Endothelial cell of umbilical vein (primary cell): ENCODE data around the gene ARMC3. TPM values are rescaled to one million over a fixed set of nuclear protein-coding genes. Genes with fewer than 3 reads are reported as not detected.

Experiments used
- BruUV-seq: library from RNA; stranded (reverse); fragments of 400-500 nt; replicated peaks from 2 replicates; lab custom pipeline; 2021; lab: Mats Ljungman, UMichigan
- CTCF ChIA-PET: fragments of 300-600, 350-600 bp; sonication (Branson Sonifier 250); formaldehyde crosslinking; loops from one replicate; lab custom pipeline; 2021; ENCODE audit warnings: antibody characterized with exemption, inconsistent platforms; lab: Charles Lee
- POLR2A ChIA-PET: fragments of 300-600, 350-600 bp; sonication (Branson Sonifier 250); formaldehyde crosslinking; loops from one replicate; lab custom pipeline; 2021; ENCODE audit warnings: antibody characterized with exemption, inconsistent platforms; lab: Charles Lee
- DNase-seq: peaks from one replicate; pipeline ENCODE4 v3.0.0-alpha.2; 2011; ENCODE audit warnings: low read depth, low spot score
- FAIRE-seq: peaks from 2 replicates; lab custom pipeline; 2011; peaks lifted over from hg19 to GRCh38; lab: Jason Lieb, UNC
- H2AFZ ChIP-seq: 2 replicates; pipeline ENCODE4 v1.6.0; 2012; ENCODE audit warnings: low read depth, low read length, control low read depth, inconsistent platforms
- H3K27ac ChIP-seq: 2 replicates; pipeline ENCODE4 v1.5.1; 2011; ENCODE audit warnings: low read depth, mild to moderate bottlenecking, control low read depth, low read length, moderate library complexity; ENCODE audit not compliant: insufficient read depth
- H3K27me3 ChIP-seq, 2 experiments: 2 replicates each; pipeline versions ENCODE4 v1.6.0 to v1.6.1; 2011; ENCODE audit warnings: low read length in 2 of 2, mixed read lengths in 1 of 2; ENCODE audit not compliant: control insufficient read depth in 2 of 2, insufficient read depth in 2 of 2
- H3K36me3 ChIP-seq, 2 experiments: 2 replicates in 1 of 2; 3 replicates in 1 of 2; pipeline ENCODE4 v1.5.1; 2011; ENCODE audit warnings: low read length in 2 of 2, mild to moderate bottlenecking in 1 of 2, moderate library complexity in 1 of 2; ENCODE audit not compliant: control insufficient read depth in 2 of 2, insufficient read depth in 2 of 2; ENCODE audit errors: extremely low read depth in 1 of 2
- H3K4me1 ChIP-seq: 3 replicates; pipeline ENCODE4 v1.5.1; 2011; ENCODE audit warnings: mild to moderate bottlenecking, low read length; ENCODE audit not compliant: control insufficient read depth, insufficient read depth; ENCODE audit errors: extremely low read depth
- H3K4me2 ChIP-seq: 2 replicates; pipeline ENCODE4 v1.6.1; 2011; ENCODE audit warnings: low read length, control low read depth, mixed read lengths; ENCODE audit not compliant: insufficient read depth
- H3K4me3 ChIP-seq, 3 experiments: fragments of 200-600 bp in 1 of 3; sonication (generic), shearing (Covaris generic) in 1 of 3; replicated peaks in 1 of 3; 2 replicates each; pipeline ENCODE4 v1.5.1; 2011 to 2016; ENCODE audit warnings: control low read depth in 3 of 3, low read length in 3 of 3, mild to moderate bottlenecking in 2 of 3, inconsistent platforms in 1 of 3, low read depth in 1 of 3, moderate library complexity in 1 of 3; ENCODE audit not compliant: insufficient read depth in 1 of 3
- H3K79me2 ChIP-seq: 2 replicates; pipeline ENCODE4 v1.6.0; 2012; ENCODE audit warnings: low read length, inconsistent platforms; ENCODE audit not compliant: control insufficient read depth, insufficient read depth
- H3K9ac ChIP-seq: replicated peaks from 2 replicates; pipeline ENCODE3; 2011; ENCODE audit warnings: low read length, control low read depth; ENCODE audit not compliant: insufficient read depth; ENCODE audit errors: extremely low read depth
- H3K9me1 ChIP-seq: replicated peaks from 3 replicates; pipeline ENCODE4 v1.6.0; 2011; ENCODE audit warnings: mild to moderate bottlenecking, low read length; ENCODE audit not compliant: control insufficient read depth, insufficient read depth; ENCODE audit errors: extremely low read depth
- H3K9me3 ChIP-seq: replicated peaks from 2 replicates; pipeline ENCODE4 v1.5.1; 2012; ENCODE audit warnings: low read length, inconsistent platforms; ENCODE audit not compliant: control insufficient read depth, insufficient read depth
- H4K20me1 ChIP-seq: replicated peaks from 2 replicates; pipeline ENCODE3; 2011; ENCODE audit warnings: mild to moderate bottlenecking, low read length; ENCODE audit not compliant: control insufficient read depth, insufficient read depth; ENCODE audit errors: extremely low read depth
- EZH2 ChIP-seq: IDR thresholded peaks from 2 replicates; pipeline ENCODE4 v1.6.1; 2012; ENCODE audit warnings: borderline replicate concordance, low read depth, mild to moderate bottlenecking, moderate library complexity, low read length, inconsistent platforms; ENCODE audit not compliant: severe bottlenecking
- FOS ChIP-seq: IDR thresholded peaks from 2 replicates; pipeline ENCODE4 v1.6.1; 2011; ENCODE audit warnings: mild to moderate bottlenecking, low read length, moderate library complexity, borderline replicate concordance; ENCODE audit not compliant: insufficient read depth
- GATA2 ChIP-seq: IDR thresholded peaks from 2 replicates; pipeline ENCODE4 v1.7.0; 2011; ENCODE audit warnings: low read depth, mild to moderate bottlenecking, moderate library complexity, mixed read lengths, low read length; ENCODE audit not compliant: insufficient read length, insufficient read depth
- JUN ChIP-seq: IDR thresholded peaks from 2 replicates; pipeline ENCODE4 v1.6.1; 2011; ENCODE audit warnings: borderline replicate concordance, low read depth; ENCODE audit not compliant: insufficient read length, insufficient read depth
- MYC ChIP-seq: IDR thresholded peaks from one replicate; pipeline ENCODE4 v1.6.1; 2011; ENCODE audit warnings: mild to moderate bottlenecking, low read depth, low read length
- POLR2A ChIP-seq: IDR thresholded peaks from 2 replicates; pipeline ENCODE4 v1.6.1; 2012; ENCODE audit warnings: low read depth, mild to moderate bottlenecking, control low read depth, low read length
- POLR2AphosphoS5 ChIP-seq: IDR thresholded peaks from 2 replicates; pipeline ENCODE4 v1.6.1; 2012; ENCODE audit warnings: low read depth, mild to moderate bottlenecking, control low read depth, low read length, moderate library complexity; ENCODE audit not compliant: insufficient read depth
- dilution Hi-C: fragments of 300-500 bp; cut with MboI; formaldehyde crosslinking; loops from one replicate; pipeline ENCODE4 v1.15.0; 2019; ENCODE audit warnings: low sequenced_read_pairs; ENCODE audit not compliant: extremely low pct_ligation_motif_present
- intact Hi-C: fragments of 100-400 bp; cut with micrococcal nuclease; formaldehyde crosslinking; loops from one replicate; pipeline ENCODE4 v1.10.0; 2022
- polyA plus RNA-seq, 4 experiments: library from polyadenylated mRNA; depleted of rRNA in 3 of 4; stranded (reverse) in 3 of 4; unstranded in 1 of 4; fragments of >200 nt; gene quantifications; 2 replicates each; pipeline versions ENCODE4 v1.2.1 to v1.2.3, GENCODE V29; 2011 to 2012; ENCODE audit warnings: missing spikeins in 1 of 4
- total RNA-seq: library from RNA; stranded (reverse); gene quantifications from 2 replicates; pipeline ENCODE4 v1.2.3, GENCODE V29; 2021
- TF ChIP-seq, protein P1 (sequence below), 2 donors: IDR thresholded peaks; 1 replicate in 1 of 2; 2 replicates in 1 of 2; pipeline ENCODE4 v1.5.1; 2011; ENCODE audit warnings: low read length in 2 of 2, mild to moderate bottlenecking in 2 of 2, moderate library complexity in 2 of 2, control low read depth in 1 of 2, inconsistent platforms in 1 of 2, low read depth in 1 of 2; ENCODE audit not compliant: insufficient read depth in 1 of 2; ENCODE audit errors: extremely low read depth in 1 of 2
- TF ChIP-seq, protein P2 (sequence below): IDR thresholded peaks from 2 replicates; pipeline ENCODE4 v1.6.1; 2011; ENCODE audit not compliant: insufficient read depth, insufficient read length

Gene ARMC3
- total and polyA plus RNA-seq, 2 donors (not counting 3 experiments of a cell fraction or from before 2014, with no cell fraction given), result not detected

DNA sequence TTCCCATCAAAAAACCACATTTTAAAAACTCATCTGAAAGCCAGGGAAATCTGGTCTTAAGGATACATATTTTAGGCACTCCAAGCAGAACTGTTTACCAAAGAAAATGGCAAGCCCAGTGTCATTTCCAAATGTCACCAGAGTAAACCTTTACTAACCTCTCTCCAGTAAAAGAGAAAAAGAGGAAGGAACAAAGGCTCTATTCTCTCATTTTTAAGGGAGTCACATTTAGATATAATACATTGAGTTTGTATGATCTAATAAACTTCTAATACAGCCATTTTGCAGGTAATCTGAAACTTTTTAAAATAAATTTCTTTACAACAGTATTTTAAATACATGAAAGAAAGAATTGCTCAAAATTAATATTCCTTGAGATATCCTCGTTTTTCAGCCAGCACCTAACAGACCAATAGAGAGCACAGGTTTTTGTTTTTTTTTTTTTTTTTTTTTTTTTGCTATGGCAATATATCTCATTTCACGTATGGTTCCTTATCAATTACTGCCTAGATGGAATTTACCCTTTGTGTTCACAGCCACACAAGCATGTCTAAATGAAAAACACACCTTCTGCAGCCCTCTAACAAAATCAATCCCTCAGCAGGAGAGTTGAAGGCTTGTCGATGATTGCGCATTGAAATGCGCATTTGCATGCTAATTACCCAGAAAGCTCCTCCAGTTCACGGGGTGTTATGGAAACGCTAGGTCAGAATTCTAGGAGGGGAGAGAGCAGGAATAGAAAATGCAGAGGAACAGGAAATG is 127.8 kb downstream of the ARMC3 start:
- Histone ChIP-seq H3K9me3 (no peaks in the 10 kb centered on the region), H3K27me3 (peaks cover 5 to 9% of the 10 kb centered on the region in 2 experiments), H3K4me2 (no peak overlapping the region), H3K36me3 (no peaks in the 10 kb centered on the region), H3K27ac (no peak overlapping the region), H3K4me3 (no peak overlapping the region), H3K9me1 (no peaks in the 10 kb centered on the region), H4K20me1 (no peaks in the 10 kb centered on the region), H2AFZ (no peak overlapping the region), H3K9ac (no peak overlapping the region), H3K4me1 (no peaks in the 10 kb centered on the region), H3K79me2 (no peaks in the 10 kb centered on the region)
- TF ChIP-seq JUN (no peak), EZH2 (no peak), GATA2 (no peak)
- no peak for DNase-seq
- no peak for FAIRE-seq
- intact Hi-C loops, result no loop called here
- POLR2A ChIA-PET, result no interaction called here
- BruUV-seq, result no TSS peak
- dilution Hi-C loops, result no loop called here
- CTCF ChIA-PET, result interaction anchor here (1.7 kb wide), 1 partner anchor 21 kb away, joined by 3 read pairs; no protein-coding TSS in a partner anchor

DNA sequence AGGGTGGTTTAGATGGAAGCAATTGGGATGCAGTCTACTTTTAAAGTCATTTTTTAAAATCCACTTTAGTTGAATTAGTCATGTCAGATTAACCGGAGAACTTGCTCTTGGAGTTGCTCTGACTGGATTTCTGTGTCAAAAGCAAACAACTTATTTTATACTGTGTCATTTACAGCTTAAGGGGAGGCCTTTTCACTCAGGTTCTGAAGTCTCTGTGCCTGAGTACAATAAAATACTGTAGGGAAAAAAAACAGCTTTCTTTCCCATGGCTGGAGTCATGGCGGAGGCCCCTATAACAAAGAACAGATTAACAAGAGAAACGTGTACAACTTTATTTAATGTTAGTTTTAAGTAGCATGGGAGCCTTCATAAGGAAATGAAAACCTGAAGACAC is 128.3 kb downstream of the ARMC3 start:
- CTCF ChIA-PET, result no interaction called here
- no TSS peak for BruUV-seq
- no peaks in the 10 kb centered on the region for H3K4me1 ChIP-seq
- H3K79me2 ChIP-seq, result no peaks in the 10 kb centered on the region
- no peak overlapping the region for H2AFZ ChIP-seq
- DNase-seq (no peak), FAIRE-seq (no peak)
- no peak overlapping the region for H3K4me3 ChIP-seq
- peaks cover 5 to 9% of the 10 kb centered on the region in 2 experiments for H3K27me3 ChIP-seq
- H3K27ac ChIP-seq, result no peak overlapping the region
- POLR2A ChIA-PET, result no interaction called here
- no peak overlapping the region for H3K4me2 ChIP-seq
- intact Hi-C loops, result no loop called here
- dilution Hi-C loops, result no loop called here
- H4K20me1 ChIP-seq, result no peaks in the 10 kb centered on the region
- TF ChIP-seq FOS, result no peak
- TF ChIP-seq MYC, result no peak
- TF ChIP-seq POLR2A, result no peak
- no peak for TF ChIP-seq GATA2
- no peak for TF ChIP-seq POLR2AphosphoS5
- TF ChIP-seq, protein P1, sequence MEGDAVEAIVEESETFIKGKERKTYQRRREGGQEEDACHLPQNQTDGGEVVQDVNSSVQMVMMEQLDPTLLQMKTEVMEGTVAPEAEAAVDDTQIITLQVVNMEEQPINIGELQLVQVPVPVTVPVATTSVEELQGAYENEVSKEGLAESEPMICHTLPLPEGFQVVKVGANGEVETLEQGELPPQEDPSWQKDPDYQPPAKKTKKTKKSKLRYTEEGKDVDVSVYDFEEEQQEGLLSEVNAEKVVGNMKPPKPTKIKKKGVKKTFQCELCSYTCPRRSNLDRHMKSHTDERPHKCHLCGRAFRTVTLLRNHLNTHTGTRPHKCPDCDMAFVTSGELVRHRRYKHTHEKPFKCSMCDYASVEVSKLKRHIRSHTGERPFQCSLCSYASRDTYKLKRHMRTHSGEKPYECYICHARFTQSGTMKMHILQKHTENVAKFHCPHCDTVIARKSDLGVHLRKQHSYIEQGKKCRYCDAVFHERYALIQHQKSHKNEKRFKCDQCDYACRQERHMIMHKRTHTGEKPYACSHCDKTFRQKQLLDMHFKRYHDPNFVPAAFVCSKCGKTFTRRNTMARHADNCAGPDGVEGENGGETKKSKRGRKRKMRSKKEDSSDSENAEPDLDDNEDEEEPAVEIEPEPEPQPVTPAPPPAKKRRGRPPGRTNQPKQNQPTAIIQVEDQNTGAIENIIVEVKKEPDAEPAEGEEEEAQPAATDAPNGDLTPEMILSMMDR (IDR thresholded peaks at IDR 0.05; ENCODE audit: extremely low read depth in 1 of 2, insufficient read depth in 1 of 2, low read depth in 1 of 2, low read length in 2 of 2), result no peak
- no peak for TF ChIP-seq JUN
- TF ChIP-seq, protein P2, sequence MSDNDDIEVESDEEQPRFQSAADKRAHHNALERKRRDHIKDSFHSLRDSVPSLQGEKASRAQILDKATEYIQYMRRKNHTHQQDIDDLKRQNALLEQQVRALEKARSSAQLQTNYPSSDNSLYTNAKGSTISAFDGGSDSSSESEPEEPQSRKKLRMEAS, result no peak
- TF ChIP-seq EZH2, result no peak
- H3K9ac ChIP-seq, result no peak overlapping the region
- H3K9me3 ChIP-seq, result no peaks in the 10 kb centered on the region
- no peaks in the 10 kb centered on the region for H3K9me1 ChIP-seq
- H3K36me3 ChIP-seq, result no peaks in the 10 kb centered on the region
